ENCODE data around the gene PTPRN. TPM values are rescaled to one million over a fixed set of nuclear protein-coding genes. Genes with fewer than 3 reads are reported as not detected.

PTPRN gene
- total RNA-seq, 1 experiment from 2014 or later = 6.5 TPM

GRCh38 chr2:219335373-219335786, 26.2 kb upstream of the PTPRN start:
- no peaks in the 10 kb centered on the region; a peak in 1 of 5 replicates for H3K9me3 Mint-ChIP-seq
- Histone ChIP-seq H2BK5ac (ENCODE audit: insufficient read length, low read length) (no peak overlapping the region), H4K8ac (replicated peaks; ENCODE audit: insufficient read length, low read depth, low read length) (no peak overlapping the region), H2BK12ac (ENCODE audit: insufficient read length, low read depth, low read length) (no peak overlapping the region), H3K23ac (ENCODE audit: insufficient read length, low read depth, low read length) (no peak overlapping the region), H4K91ac (ENCODE audit: insufficient read length, low read depth, low read length) (no peak overlapping the region), H3K4me2 (ENCODE audit: insufficient read depth, insufficient read length, low read length) (no peak overlapping the region), H3K79me1 (ENCODE audit: insufficient read depth, low read depth, low read length, poor library complexity, severe bottlenecking) (no peaks in the 10 kb centered on the region), H3K14ac (ENCODE audit: insufficient read depth, low read length) (no peak overlapping the region), H2AK5ac (ENCODE audit: insufficient read length, low read length) (no peak overlapping the region), H4K20me1 (ENCODE audit: control insufficient read depth, insufficient read depth, insufficient read length) (no peaks in the 10 kb centered on the region), H3K27me3 (ENCODE audit: insufficient read depth, low read length) (peaks cover 19% of the 10 kb centered on the region; the same call in 1 of the 2 replicates), H3K23me2 (ENCODE audit: insufficient read length, low read depth, low read length, poor library complexity, severe bottlenecking) (peaks cover 3% of the 10 kb centered on the region), H3K79me2 (ENCODE audit: insufficient read depth, low read length) (no peaks in the 10 kb centered on the region), H2BK15ac (ENCODE audit: low read depth, low read length) (no peak overlapping the region), H3K9me3 (ENCODE audit: control insufficient read depth, low read depth, low read length) (no peaks in the 10 kb centered on the region), H2BK20ac (ENCODE audit: low read depth, low read length, poor library complexity, severe bottlenecking) (no peak overlapping the region), H3K4ac (ENCODE audit: low read depth, low read length) (no peak overlapping the region; the same call in 1 of the 2 replicates), H3K18ac (ENCODE audit: insufficient read length, low read depth, low read length) (no peak overlapping the region), H2AFZ (ENCODE audit: low read length) (no peak overlapping the region), H3K4me1 (ENCODE audit: insufficient read depth, low read length) (no peaks in the 10 kb centered on the region), H3K56ac (ENCODE audit: insufficient read length, low read depth, low read length) (no peak overlapping the region), H3K9ac (ENCODE audit: extremely low read depth, insufficient read length, low read length) (no peak overlapping the region), H4K5ac (ENCODE audit: insufficient read length, low read depth, low read length) (no peak overlapping the region), H2BK120ac (ENCODE audit: low read depth, low read length, poor library complexity, severe bottlenecking) (no peak overlapping the region), H3K27ac (ENCODE audit: insufficient read length, low read depth, low read length) (no peak overlapping the region), H3T11ph (ENCODE audit: low read length) (no peak overlapping the region)
- DNase-seq = no peak
- peaks cover 16% of the 10 kb centered on the region in 2 experiments for H3K4me1 Mint-ChIP-seq
- no CpG with 5 or more reads among the region's 5 CpGs for WGBS (ENCODE audit: extremely low coverage, insufficient read length, low lambda C conversion rate)
- H3K27ac Mint-ChIP-seq = no peak overlapping the region
- TF ChIP-seq, protein P1, sequence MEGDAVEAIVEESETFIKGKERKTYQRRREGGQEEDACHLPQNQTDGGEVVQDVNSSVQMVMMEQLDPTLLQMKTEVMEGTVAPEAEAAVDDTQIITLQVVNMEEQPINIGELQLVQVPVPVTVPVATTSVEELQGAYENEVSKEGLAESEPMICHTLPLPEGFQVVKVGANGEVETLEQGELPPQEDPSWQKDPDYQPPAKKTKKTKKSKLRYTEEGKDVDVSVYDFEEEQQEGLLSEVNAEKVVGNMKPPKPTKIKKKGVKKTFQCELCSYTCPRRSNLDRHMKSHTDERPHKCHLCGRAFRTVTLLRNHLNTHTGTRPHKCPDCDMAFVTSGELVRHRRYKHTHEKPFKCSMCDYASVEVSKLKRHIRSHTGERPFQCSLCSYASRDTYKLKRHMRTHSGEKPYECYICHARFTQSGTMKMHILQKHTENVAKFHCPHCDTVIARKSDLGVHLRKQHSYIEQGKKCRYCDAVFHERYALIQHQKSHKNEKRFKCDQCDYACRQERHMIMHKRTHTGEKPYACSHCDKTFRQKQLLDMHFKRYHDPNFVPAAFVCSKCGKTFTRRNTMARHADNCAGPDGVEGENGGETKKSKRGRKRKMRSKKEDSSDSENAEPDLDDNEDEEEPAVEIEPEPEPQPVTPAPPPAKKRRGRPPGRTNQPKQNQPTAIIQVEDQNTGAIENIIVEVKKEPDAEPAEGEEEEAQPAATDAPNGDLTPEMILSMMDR (conservative IDR thresholded peaks at IDR 0.05) = no peak
- peaks cover 0 to 1% (median 0%) of the 10 kb centered on the region in 3 experiments; a peak in 1 of 7 replicates for H3K36me3 Mint-ChIP-seq (ENCODE audit: insufficient read depth in 1 of 3, low read depth in 3 of 3)
- H3K4me3 Mint-ChIP-seq = no peak overlapping the region
- peaks cover 75% of the 10 kb centered on the region for H3K27me3 Mint-ChIP-seq (ENCODE audit: low read depth)

Data from H9 (cell line).